Glutamatergic neuron (in vitro differentiated cells): ENCODE measurements around the gene MUC5AC. TPM values are rescaled to one million over a fixed set of nuclear protein-coding genes. Genes with fewer than 3 reads are reported as not detected.
A peak's percentile ranks its signal among the peaks of the same experiment; 100 is the strongest.

Source experiments
- DNase-seq: peaks from one replicate; pipeline ENCODE4 v3.0.0; 2022
- H3K27ac Mint-ChIP-seq: one replicate; pipeline ENCODE4 v1.8.0; 2020; ENCODE audit warnings: mild to moderate bottlenecking, mixed read lengths, inconsistent platforms; ENCODE audit not compliant: unreplicated experiment
- H3K27me3 Mint-ChIP-seq: one replicate; pipeline ENCODE4 v1.8.0; 2020; ENCODE audit warnings: mild to moderate bottlenecking, moderate library complexity, mixed read lengths, inconsistent platforms; ENCODE audit not compliant: unreplicated experiment
- H3K36me3 Mint-ChIP-seq: one replicate; pipeline ENCODE4 v1.8.0; 2020; ENCODE audit warnings: mild to moderate bottlenecking, mixed read lengths, inconsistent platforms; ENCODE audit not compliant: unreplicated experiment
- H3K4me1 Mint-ChIP-seq: one replicate; pipeline ENCODE4 v1.8.0; 2020; ENCODE audit warnings: mild to moderate bottlenecking, low read depth, mixed read lengths, inconsistent platforms; ENCODE audit not compliant: unreplicated experiment
- H3K4me3 Mint-ChIP-seq: one replicate; pipeline ENCODE4 v1.8.0; 2020; ENCODE audit warnings: mild to moderate bottlenecking, mixed read lengths, inconsistent platforms; ENCODE audit not compliant: unreplicated experiment
- H3K9me3 Mint-ChIP-seq: one replicate; pipeline ENCODE4 v1.8.0; 2020; ENCODE audit warnings: mild to moderate bottlenecking, moderate library complexity, mixed read lengths, inconsistent platforms; ENCODE audit not compliant: unreplicated experiment
- CTCF ChIP-seq: fragments of 200-600 bp; sonication (generic); IDR thresholded peaks from one replicate; pipeline ENCODE4 v1.5.0; 2021; ENCODE audit not compliant: partially characterized antibody, unreplicated experiment
- total RNA-seq: library from RNA; stranded (reverse); fragmentation: NEBNext Ultra II Directional; extraction: Animal tissue kit (Norgen Biotek cat#: 25700); gene quantifications from one replicate; pipeline ENCODE4 v1.2.1, GENCODE V29; 2021; ENCODE audit not compliant: unreplicated experiment

MUC5AC gene
- total RNA-seq, 1 donor from 2014 or later = not detected

- H3K27me3 Mint-ChIP-seq = peaks cover 5% of the 10 kb centered on the region
- H3K27ac Mint-ChIP-seq = no peak overlapping the region
- peaks cover 2% of the 10 kb centered on the region for H3K4me1 Mint-ChIP-seq
- H3K4me3 Mint-ChIP-seq = no peak overlapping the region
- no peak for DNase-seq
- no peaks in the 10 kb centered on the region for H3K36me3 Mint-ChIP-seq
- peaks cover 7% of the 10 kb centered on the region for H3K9me3 Mint-ChIP-seq
- TF ChIP-seq CTCF = no peak
Observed at GRCh38 chr11:1178201-1178885, 20.6 kb downstream of the MUC5AC start.

GRCh38 chr11:1178906-1179305 lies 21.2 kb downstream of the MUC5AC start:
- peaks cover 5% of the 10 kb centered on the region for H3K27me3 Mint-ChIP-seq
- no peak overlapping the region for H3K27ac Mint-ChIP-seq
- TF ChIP-seq CTCF = no peak
- peaks cover 2% of the 10 kb centered on the region for H3K4me1 Mint-ChIP-seq
- peaks cover 9% of the 10 kb centered on the region for H3K9me3 Mint-ChIP-seq
- H3K36me3 Mint-ChIP-seq = no peaks in the 10 kb centered on the region
- peak; percentile 11 for DNase-seq
- no peak overlapping the region for H3K4me3 Mint-ChIP-seq

- Mint-ChIP-seq H3K4me1 (peaks cover 2% of the 10 kb centered on the region), H3K9me3 (peaks cover 9% of the 10 kb centered on the region), H3K36me3 (no peaks in the 10 kb centered on the region), H3K4me3 (no peak overlapping the region), H3K27me3 (peaks cover 5% of the 10 kb centered on the region), H3K27ac (no peak overlapping the region)
- no peak for TF ChIP-seq CTCF
- peak; percentile 2 for DNase-seq
Observed at GRCh38 chr11:1179641-1180040, 21.9 kb downstream of the MUC5AC start.

- Mint-ChIP-seq H3K36me3 (no peaks in the 10 kb centered on the region), H3K27me3 (peaks cover 5% of the 10 kb centered on the region), H3K4me1 (peaks cover 2% of the 10 kb centered on the region), H3K27ac (no peak overlapping the region), H3K9me3 (peaks cover 9% of the 10 kb centered on the region), H3K4me3 (no peak overlapping the region)
- no peak for TF ChIP-seq CTCF
- DNase-seq = no peak
Observed at GRCh38 chr11:1180171-1180570, 22.4 kb downstream of the MUC5AC start.

- Mint-ChIP-seq H3K9me3 (peaks cover 2% of the 10 kb centered on the region), H3K27me3 (no peaks in the 10 kb centered on the region), H3K36me3 (no peaks in the 10 kb centered on the region), H3K27ac (no peak overlapping the region), H3K4me1 (no peaks in the 10 kb centered on the region), H3K4me3 (no peak overlapping the region)
- no peak for TF ChIP-seq CTCF
- no peak for DNase-seq
Observed at GRCh38 chr11:1180947-1181391, 23.2 kb downstream of the MUC5AC start.
